HEK293 (cell line): ENCODE data around the gene DSTN.
A peak's percentile ranks its signal among the peaks of the same experiment; 100 is the strongest.

Experiments
- CTCF ChIA-PET: fragments of 350-600 bp; formaldehyde crosslinking; extraction: SDS; loops from one replicate; lab custom pipeline; 2021; ENCODE audit warnings: antibody characterized with exemption; lab: Yijun Ruan, JAX
- POLR2A ChIA-PET: fragments of 300-600 bp; formaldehyde crosslinking; extraction: SDS; loops from one replicate; lab custom pipeline; 2020; ENCODE audit warnings: antibody characterized with exemption, inconsistent platforms; lab: Yijun Ruan, JAX
- H3K27ac ChIP-seq: fragments of 200-500 bp; sonication (Bioruptor generic); 2 replicates; pipeline ENCODE4 v1.5.1; 2014; ENCODE audit warnings: low read depth, low read length, control low read depth, inconsistent platforms; ENCODE audit errors: extremely low read depth
- H3K36me3 ChIP-seq, 2 experiments: fragments of 200-500 bp in 1 of 2; sonication (Bioruptor generic) in 1 of 2; 1 replicate in 1 of 2; 2 replicates in 1 of 2; pipeline ENCODE4 v1.5.1; 2014 to 2017; ENCODE audit warnings: inconsistent platforms in 2 of 2, low read length in 2 of 2; ENCODE audit not compliant: control insufficient read depth in 2 of 2, insufficient read depth in 1 of 2
- H3K4me1 ChIP-seq: fragments of 200-500 bp; sonication (Bioruptor generic); 2 replicates; pipeline ENCODE4 v1.5.1; 2014; ENCODE audit warnings: mild to moderate bottlenecking, low read length, inconsistent platforms; ENCODE audit not compliant: control insufficient read depth, insufficient read depth
- H3K4me3 ChIP-seq: 2 replicates; pipeline ENCODE4 v1.5.1; 2011; ENCODE audit warnings: low read depth, mild to moderate bottlenecking, control low read depth, low read length, moderate library complexity
- H3K9me3 ChIP-seq: fragments of 200-500 bp; sonication (Bioruptor generic); 2 replicates; pipeline ENCODE4 v1.5.1; 2014; ENCODE audit warnings: low read depth, low read length, inconsistent platforms; ENCODE audit not compliant: control insufficient read depth, insufficient read depth
- GLI4 ChIP-seq: fragments of 450-650 bp; formaldehyde crosslinking; IDR thresholded peaks from 2 replicates; pipeline ENCODE4 v1.5.1; 2016; ENCODE audit warnings: missing biosample characterization, missing genetic modification characterization
- IKZF3 ChIP-seq: fragments of 450-650 bp; IDR thresholded peaks from 2 replicates; pipeline ENCODE4 v1.5.0; 2018; ENCODE audit warnings: missing biosample characterization, mild to moderate bottlenecking, missing genetic modification characterization, moderate library complexity
- SALL2 ChIP-seq: fragments of 450-650 bp; formaldehyde crosslinking; IDR thresholded peaks from 2 replicates; pipeline ENCODE4 v1.5.0; 2017; ENCODE audit warnings: missing biosample characterization, mild to moderate bottlenecking, missing genetic modification characterization, borderline replicate concordance
- ZFHX2 ChIP-seq: fragments of 450-650 bp; formaldehyde crosslinking; conservative IDR thresholded peaks from 2 replicates; pipeline ENCODE4 v1.5.1; 2016; ENCODE audit warnings: missing biosample characterization, missing genetic modification characterization
- ZNF10 ChIP-seq: fragments of 450-650 bp; formaldehyde crosslinking; IDR thresholded peaks from 2 replicates; pipeline ENCODE4 v1.5.1; 2017; ENCODE audit warnings: missing biosample characterization, missing genetic modification characterization
- ZNF114 ChIP-seq: fragments of 450-650 bp; formaldehyde crosslinking; IDR thresholded peaks from 2 replicates; pipeline ENCODE4 v1.5.0; 2017; ENCODE audit warnings: missing biosample characterization, missing genetic modification characterization
- ZNF140 ChIP-seq: fragments of 450-650 bp; formaldehyde crosslinking; IDR thresholded peaks from 2 replicates; pipeline ENCODE4 v1.5.1; 2016; ENCODE audit warnings: missing biosample characterization, missing genetic modification characterization
- ZNF350 ChIP-seq: fragments of 450-650 bp; formaldehyde crosslinking; IDR thresholded peaks from 2 replicates; pipeline ENCODE4 v1.5.0; 2017; ENCODE audit warnings: missing biosample characterization, mild to moderate bottlenecking, missing genetic modification characterization
- ZNF555 ChIP-seq: fragments of 450-650 bp; formaldehyde crosslinking; conservative IDR thresholded peaks from 2 replicates; pipeline ENCODE4 v1.5.1; 2017; ENCODE audit warnings: missing biosample characterization, mild to moderate bottlenecking, missing genetic modification characterization, inconsistent platforms
- ZNF768 ChIP-seq: fragments of 450-650 bp; formaldehyde crosslinking; IDR thresholded peaks from 2 replicates; pipeline ENCODE4 v1.5.1; 2018; ENCODE audit warnings: missing biosample characterization, mild to moderate bottlenecking, missing genetic modification characterization
- ZSCAN16 ChIP-seq: fragments of 450-650 bp; formaldehyde crosslinking; IDR thresholded peaks from 2 replicates; pipeline ENCODE4 v1.5.1; 2016; ENCODE audit warnings: missing biosample characterization, missing genetic modification characterization
- TF ChIP-seq, protein P1 (sequence below): fragments of 450-650 bp; formaldehyde crosslinking; IDR thresholded peaks from 2 replicates; pipeline ENCODE4 v1.5.1; 2016; ENCODE audit warnings: missing biosample characterization, missing genetic modification characterization
- TF ChIP-seq, protein P2 (sequence below): fragments of 450-650 bp; formaldehyde crosslinking; IDR thresholded peaks from 2 replicates; pipeline ENCODE4 v1.5.1; 2016; ENCODE audit warnings: missing biosample characterization, missing genetic modification characterization
- TF ChIP-seq, protein P3 (sequence below): fragments of 450-650 bp; formaldehyde crosslinking; IDR thresholded peaks from 2 replicates; pipeline ENCODE4 v1.5.1; 2017; ENCODE audit warnings: missing biosample characterization, missing genetic modification characterization

Gene DSTN

DNA sequence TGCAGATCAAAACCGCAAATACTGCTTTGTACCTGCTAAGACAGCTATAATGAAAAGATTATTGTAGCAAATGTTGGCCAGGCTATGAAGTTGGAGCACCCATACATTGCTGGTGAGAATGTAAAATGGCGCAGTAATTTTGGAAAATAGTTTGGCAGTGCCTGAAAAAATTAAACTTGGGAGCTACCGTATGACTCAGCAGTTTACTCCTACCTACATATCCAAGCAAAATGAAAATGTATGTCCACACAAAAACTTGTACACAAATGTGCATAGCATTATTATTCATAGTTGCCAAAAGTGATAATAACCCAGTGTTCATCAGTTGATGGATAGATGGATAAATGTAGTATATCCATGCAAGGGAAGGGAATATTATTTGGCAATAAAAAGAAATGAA lies 13.3 kb downstream of the DSTN start:
- Histone ChIP-seq H3K36me3 (no peaks in the 10 kb centered on the region; a peak in 1 of 3 replicates), H3K4me3 (no peak overlapping the region), H3K4me1 (peaks cover 5% of the 10 kb centered on the region; the same call in 1 of the 2 replicates), H3K27ac (no peak overlapping the region), H3K9me3 (no peaks in the 10 kb centered on the region)
- ChIA-PET CTCF (interaction anchor here (0.7 kb wide), 1 partner anchor 98 kb away, joined by 3 read pairs; no protein-coding TSS in a partner anchor), POLR2A (interaction anchor here (5.4 kb wide), 1 partner anchor 12 kb away, joined by 22 read pairs; the partner anchor contains the start of gene DSTN)
- TF ChIP-seq, protein P1, sequence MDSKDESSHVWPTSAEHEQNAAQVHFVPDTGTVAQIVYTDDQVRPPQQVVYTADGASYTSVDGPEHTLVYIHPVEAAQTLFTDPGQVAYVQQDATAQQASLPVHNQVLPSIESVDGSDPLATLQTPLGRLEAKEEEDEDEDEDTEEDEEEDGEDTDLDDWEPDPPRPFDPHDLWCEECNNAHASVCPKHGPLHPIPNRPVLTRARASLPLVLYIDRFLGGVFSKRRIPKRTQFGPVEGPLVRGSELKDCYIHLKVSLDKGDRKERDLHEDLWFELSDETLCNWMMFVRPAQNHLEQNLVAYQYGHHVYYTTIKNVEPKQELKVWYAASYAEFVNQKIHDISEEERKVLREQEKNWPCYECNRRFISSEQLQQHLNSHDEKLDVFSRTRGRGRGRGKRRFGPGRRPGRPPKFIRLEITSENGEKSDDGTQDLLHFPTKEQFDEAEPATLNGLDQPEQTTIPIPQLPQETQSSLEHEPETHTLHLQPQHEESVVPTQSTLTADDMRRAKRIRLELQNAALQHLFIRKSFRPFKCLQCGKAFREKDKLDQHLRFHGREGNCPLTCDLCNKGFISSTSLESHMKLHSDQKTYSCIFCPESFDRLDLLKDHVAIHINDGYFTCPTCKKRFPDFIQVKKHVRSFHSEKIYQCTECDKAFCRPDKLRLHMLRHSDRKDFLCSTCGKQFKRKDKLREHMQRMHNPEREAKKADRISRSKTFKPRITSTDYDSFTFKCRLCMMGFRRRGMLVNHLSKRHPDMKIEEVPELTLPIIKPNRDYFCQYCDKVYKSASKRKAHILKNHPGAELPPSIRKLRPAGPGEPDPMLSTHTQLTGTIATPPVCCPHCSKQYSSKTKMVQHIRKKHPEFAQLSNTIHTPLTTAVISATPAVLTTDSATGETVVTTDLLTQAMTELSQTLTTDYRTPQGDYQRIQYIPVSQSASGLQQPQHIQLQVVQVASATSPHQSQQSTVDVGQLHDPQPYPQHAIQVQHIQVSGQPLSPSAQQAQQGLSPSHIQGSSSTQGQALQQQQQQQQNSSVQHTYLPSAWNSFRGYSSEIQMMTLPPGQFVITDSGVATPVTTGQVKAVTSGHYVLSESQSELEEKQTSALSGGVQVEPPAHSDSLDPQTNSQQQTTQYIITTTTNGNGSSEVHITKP = no peak
- no peak for TF ChIP-seq ZFHX2
- TF ChIP-seq ZSCAN16 (tag by site-specific recombination) = no peak
- no peak for TF ChIP-seq SALL2 (tag by site-specific recombination)
- peak; percentile 35; the same call in 1 of the 2 replicates for TF ChIP-seq ZNF10 (tag by site-specific recombination)
- TF ChIP-seq IKZF3 (tag by site-specific recombination) = no peak
- TF ChIP-seq GLI4 = no peak

DNA sequence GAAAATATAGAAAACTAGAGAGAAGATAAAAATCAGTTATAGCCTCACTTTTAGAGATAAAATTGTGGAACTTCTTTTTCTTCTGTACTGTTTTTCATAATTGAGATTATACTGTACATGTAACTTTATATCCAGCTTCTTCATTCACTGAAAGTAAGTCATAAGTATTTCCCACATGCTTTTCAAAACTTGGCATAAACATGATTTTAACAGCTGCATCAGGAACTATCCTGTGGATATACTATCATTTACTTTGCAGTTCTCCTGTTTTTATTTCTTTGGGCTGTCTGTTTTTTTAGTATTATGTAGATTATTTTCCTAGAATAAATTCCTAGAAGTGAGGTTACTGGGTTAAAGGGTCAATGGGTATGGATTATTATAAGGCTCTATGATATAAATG lies 14.8 kb downstream of the DSTN start:
- no peaks in the 10 kb centered on the region for H3K9me3 ChIP-seq
- POLR2A ChIA-PET = interaction anchor here (0.7 to 5.4 kb wide), 2 partner anchors 14 to 73 kb away, joined by 3 to 22 read pairs; partner anchors contain the start of gene DSTN
- no peak overlapping the region for H3K27ac ChIP-seq
- no peak overlapping the region for H3K4me3 ChIP-seq
- CTCF ChIA-PET = no interaction called here
- no peak for TF ChIP-seq ZNF350 (tag by site-specific recombination)
- TF ChIP-seq ZNF768 (tag by site-specific recombination) = no peak
- TF ChIP-seq, protein P2, sequence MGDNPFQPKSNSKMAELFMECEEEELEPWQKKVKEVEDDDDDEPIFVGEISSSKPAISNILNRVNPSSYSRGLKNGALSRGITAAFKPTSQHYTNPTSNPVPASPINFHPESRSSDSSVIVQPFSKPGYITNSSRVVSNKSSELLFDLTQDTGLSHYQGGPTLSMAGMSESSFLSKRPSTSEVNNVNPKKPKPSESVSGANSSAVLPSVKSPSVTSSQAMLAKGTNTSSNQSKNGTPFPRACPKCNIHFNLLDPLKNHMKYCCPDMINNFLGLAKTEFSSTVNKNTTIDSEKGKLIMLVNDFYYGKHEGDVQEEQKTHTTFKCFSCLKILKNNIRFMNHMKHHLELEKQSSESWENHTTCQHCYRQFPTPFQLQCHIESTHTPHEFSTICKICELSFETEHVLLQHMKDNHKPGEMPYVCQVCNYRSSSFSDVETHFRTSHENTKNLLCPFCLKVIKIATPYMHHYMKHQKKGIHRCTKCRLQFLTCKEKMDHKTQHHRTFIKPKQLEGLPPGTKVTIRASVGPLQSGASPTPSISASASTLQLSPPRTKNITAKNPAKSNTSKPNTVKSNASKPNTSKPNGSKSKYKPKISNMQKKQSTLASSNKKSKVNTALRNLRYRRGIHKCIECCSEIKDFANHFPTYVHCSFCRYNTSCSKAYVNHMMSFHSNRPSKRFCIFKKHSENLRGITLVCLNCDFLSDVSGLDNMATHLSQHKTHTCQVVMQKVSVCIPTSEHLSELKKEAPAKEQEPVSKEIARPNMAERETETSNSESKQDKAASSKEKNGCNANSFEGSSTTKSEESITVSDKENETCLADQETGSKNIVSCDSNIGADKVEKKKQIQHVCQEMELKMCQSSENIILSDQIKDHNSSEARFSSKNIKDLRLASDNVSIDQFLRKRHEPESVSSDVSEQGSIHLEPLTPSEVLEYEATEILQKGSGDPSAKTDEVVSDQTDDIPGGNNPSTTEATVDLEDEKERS (tag by site-specific recombination) = no peak
- TF ChIP-seq, protein P3, sequence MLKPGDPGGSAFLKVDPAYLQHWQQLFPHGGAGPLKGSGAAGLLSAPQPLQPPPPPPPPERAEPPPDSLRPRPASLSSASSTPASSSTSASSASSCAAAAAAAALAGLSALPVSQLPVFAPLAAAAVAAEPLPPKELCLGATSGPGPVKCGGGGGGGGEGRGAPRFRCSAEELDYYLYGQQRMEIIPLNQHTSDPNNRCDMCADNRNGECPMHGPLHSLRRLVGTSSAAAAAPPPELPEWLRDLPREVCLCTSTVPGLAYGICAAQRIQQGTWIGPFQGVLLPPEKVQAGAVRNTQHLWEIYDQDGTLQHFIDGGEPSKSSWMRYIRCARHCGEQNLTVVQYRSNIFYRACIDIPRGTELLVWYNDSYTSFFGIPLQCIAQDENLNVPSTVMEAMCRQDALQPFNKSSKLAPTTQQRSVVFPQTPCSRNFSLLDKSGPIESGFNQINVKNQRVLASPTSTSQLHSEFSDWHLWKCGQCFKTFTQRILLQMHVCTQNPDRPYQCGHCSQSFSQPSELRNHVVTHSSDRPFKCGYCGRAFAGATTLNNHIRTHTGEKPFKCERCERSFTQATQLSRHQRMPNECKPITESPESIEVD (tag by site-specific recombination) = no peak; the same call in 1 of the 2 replicates
- no peak for TF ChIP-seq ZNF114
- no peak for TF ChIP-seq ZNF140
- H3K4me1 ChIP-seq = peaks cover 5% of the 10 kb centered on the region; the same call in 1 of the 2 replicates
- H3K36me3 ChIP-seq = no peaks in the 10 kb centered on the region; a peak in 1 of 3 replicates

DNA sequence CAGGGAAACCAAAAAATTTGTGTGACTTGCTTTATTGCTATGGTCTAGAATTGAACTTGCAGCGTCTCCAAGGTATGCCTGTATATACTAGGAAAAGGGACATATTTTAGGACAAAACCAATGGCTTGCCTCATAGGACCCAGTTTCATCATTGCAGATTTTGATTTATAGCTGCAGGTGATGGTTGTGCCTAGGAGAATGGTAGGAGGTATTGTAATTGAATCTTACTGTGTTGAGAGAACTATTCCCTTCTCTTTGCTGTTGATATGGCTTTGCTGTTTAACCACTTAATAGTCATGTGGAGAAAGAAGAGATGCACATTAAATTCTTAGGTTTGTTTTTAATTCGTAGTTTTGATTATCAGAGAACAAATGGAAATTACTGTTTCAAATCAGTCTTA lies 16.4 kb downstream of the DSTN start:
- TF ChIP-seq, protein P1 = peak; percentile 57
- no peak for TF ChIP-seq ZNF555 (tag by site-specific recombination)
- ChIA-PET CTCF (interaction anchor here (0.9 kb wide), 1 partner anchor 13 kb away, joined by 3 read pairs; no protein-coding TSS in a partner anchor), POLR2A (interaction anchor here (0.6 to 5.4 kb wide), 2 partner anchors 11 to 16 kb away, joined by 5 to 22 read pairs; partner anchors contain the start of gene DSTN)
- no peak overlapping the region for H3K4me3 ChIP-seq
- H3K4me1 ChIP-seq = peaks cover 9% of the 10 kb centered on the region; the same call in 1 of the 2 replicates
- no peaks in the 10 kb centered on the region for H3K9me3 ChIP-seq
- no peak overlapping the region for H3K27ac ChIP-seq
- no peaks in the 10 kb centered on the region; a peak in 1 of 3 replicates for H3K36me3 ChIP-seq
